NCI-H2227 (cell line): ENCODE measurements around the gene SAFB2.

ENCODE experiments used
- DNase-seq: peaks from one replicate; lab custom pipeline; 2025; ENCODE audit not compliant: unreplicated experiment; lab: John Stamatoyannopoulos, UW

SAFB2 gene

GRCh38 chr19:5622465-5623396, at the start of gene SAFB2, which contains the start of gene SAFB:
Gene SAFB2 (minus strand): TSS chr19:5622776. CDS start chr19:5622715, 61 bp downstream.
Gene SAFB (plus strand): TSS chr19:5623083. CDS start chr19:5623206, 123 bp downstream.
- DNase-seq: peak; percentile 99

GRCh38 chr19:5671600-5671999, 49.0 kb upstream of the SAFB2 start:
- no peak for DNase-seq

GRCh38 chr19:5669212-5669611, 46.6 kb upstream of the SAFB2 start:
- DNase-seq: no peak

DNA sequence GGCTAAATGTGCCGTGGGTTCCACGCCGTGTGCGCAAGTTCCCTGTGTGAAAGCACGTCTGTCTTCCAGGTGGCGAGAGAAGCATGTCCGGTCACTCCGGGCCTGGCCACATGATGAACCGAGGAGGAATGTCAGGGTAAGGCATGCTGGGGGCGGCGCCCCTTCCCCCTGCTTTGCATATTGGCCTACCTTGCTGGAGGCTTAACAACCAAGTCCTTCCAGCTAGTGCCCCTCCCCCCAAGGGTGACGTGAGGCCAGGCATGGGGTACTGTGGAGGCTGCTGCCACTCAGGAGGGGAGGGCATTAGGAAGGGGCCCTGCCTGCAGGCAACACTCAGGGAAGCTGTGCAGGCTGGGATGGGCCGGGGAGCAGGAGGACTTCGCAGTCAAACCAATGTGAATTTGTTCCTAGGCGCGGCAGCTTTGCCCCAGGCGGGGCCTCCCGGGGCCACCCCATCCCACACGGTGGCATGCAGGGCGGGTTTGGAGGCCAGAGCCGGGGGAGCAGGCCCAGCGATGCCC, 45.2 kb upstream of the SAFB2 start:
- no peak for DNase-seq

DNA sequence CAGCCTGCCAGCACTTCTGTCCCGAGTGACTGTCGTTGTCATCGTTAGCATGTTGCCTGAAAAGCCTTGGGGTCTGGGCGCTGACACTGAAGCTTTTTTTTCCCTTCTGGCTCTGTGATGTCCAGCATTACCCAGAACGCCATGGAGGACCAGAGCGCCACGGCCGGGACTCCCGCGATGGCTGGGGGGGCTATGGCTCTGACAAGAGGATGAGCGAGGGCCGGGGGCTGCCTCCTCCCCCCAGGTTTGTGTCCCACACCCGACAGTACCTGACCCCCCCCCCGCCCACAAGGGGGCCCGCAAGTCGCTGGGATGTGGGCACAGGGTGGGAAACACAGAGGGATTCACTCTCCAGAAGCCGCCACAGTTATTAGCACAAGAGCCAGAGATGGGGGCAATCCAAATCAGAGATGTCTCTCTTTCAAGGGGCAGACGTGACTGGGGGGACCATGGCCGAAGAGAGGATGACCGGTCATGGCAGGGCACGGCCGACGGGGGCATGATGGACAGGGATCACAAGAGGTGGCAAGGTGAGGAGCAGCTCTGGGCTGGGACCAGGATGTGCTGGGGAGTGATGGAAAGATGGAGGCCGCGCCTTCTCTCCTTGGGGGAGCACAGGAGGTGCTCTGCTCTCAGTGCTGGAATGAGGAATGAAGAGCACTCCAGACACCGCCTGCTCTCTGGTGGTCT, 44.5 kb upstream of the SAFB2 start:
- no peak for DNase-seq

- DNase-seq: no peak
These were observed 43.4 kb upstream of the SAFB2 start for GRCh38 chr19:5665781-5666513.

DNA sequence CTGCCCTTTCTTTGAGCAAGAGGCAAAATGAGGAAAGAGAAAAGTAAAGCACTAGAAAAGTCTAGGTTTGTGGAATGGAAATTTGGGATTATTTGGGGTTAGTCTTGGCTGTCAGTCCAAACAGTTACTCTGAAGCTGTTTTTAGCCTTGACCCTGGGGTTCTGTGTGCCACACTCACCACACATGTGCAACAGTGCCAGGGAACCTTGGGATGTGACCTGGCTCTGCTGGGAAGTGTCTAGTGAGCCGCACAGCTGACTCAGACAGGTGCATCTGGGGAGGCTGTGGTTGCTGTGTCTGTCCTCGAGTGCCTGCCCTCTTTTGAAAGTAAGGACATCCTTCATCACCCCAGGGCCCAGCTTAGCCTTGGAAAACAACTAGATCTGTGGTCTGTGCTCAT, 41.9 kb upstream of the SAFB2 start:
- DNase-seq: no peak

- DNase-seq: no peak
These were observed 41.3 kb upstream of the SAFB2 start for GRCh38 chr19:5663904-5664303.

GRCh38 chr19:5661483-5661882, 38.9 kb upstream of the SAFB2 start:
- no peak for DNase-seq

- DNase-seq: no peak
These were observed 32.8 kb upstream of the SAFB2 start for GRCh38 chr19:5655412-5655811.

GRCh38 chr19:5654931-5655330, 32.4 kb upstream of the SAFB2 start:
- no peak for DNase-seq

DNA sequence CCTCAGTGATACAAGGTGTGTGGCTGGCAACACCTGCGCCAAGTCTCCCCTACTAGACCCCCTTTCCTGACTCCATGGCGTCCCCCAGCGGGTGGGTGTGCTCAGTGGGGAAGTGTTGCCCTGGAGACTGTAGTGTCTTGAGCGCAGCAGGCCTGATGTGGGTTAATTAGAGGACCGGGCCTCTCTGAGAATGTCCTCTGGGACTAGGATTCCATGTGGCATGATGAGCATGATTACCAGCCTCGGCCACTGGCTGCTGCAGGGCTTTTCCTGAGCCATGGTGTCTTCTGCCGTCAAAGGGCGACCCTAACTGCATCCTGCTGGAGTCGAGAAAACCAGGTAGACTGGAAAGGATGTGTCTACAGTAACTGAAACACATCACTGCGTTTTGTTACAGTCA, 29.7 kb upstream of the SAFB2 start:
- no peak for DNase-seq

GRCh38 chr19:5651361-5651760, 28.8 kb upstream of the SAFB2 start:
- DNase-seq: no peak

DNA sequence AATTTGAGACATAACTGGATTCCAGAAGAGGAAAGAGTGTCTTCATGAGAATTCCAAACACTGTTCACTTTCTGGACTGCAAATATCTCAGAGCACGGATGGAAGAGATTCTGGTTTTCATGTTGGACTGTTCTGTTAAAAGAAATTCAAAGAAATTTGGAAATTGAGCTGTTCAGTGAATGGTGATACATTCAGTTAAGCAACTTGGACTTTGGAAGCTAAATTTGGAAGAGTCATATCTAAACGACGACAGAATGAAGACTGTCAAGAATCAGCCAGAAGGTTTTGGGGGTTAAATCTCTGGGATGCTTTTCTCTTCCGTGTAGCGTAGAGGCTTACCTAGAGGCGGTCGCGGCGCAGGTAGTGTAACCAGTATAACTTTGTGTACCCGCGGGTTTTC, 25.9 kb upstream of the SAFB2 start:
- no peak for DNase-seq

DNA sequence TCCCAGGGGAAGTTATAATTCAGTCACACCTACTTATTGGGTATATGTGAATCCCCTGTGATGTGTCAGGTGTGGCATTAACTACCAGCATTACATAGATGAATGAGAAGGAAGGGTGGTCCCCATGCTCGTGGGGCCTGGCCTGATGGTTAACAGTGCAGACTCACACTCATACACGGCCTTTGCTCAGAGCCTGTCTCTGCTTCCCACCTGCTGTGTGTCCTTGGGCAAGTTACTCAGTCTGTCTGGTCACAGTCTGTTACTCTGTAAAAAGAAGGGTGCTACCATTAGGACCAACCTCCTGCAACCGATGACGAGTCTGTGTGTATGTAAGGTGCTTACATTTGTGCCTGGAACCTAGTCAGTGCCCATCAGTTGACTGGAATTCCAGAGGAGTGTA, 24.1 kb upstream of the SAFB2 start:
- DNase-seq: no peak

GRCh38 chr19:5645409-5645808, 22.8 kb upstream of the SAFB2 start:
- peak; percentile 54 for DNase-seq

- no peak for DNase-seq
These were observed 21.5 kb upstream of the SAFB2 start for GRCh38 chr19:5644037-5644436.

GRCh38 chr19:5643060-5643459, 20.5 kb upstream of the SAFB2 start:
- DNase-seq: no peak

DNA sequence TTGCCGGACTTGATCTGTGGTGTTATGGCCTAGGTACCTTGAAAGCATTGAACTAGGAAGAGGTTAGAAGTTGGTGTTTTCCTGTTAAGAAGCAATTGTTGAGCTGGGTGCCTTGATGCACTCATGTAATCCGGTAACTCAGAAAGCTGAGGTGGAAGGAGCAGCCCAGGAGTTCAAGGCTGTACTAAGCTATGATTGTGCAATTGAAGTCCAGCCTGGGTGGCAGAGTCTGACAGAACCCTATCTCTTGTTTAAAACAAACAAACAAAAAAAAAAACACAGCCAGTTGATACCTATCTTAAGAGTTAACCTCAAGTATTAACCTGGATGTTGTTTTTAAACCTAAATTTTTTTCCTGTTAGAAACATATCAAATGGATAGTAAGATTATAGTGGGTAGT, 19.6 kb upstream of the SAFB2 start:
- no peak for DNase-seq

DNA sequence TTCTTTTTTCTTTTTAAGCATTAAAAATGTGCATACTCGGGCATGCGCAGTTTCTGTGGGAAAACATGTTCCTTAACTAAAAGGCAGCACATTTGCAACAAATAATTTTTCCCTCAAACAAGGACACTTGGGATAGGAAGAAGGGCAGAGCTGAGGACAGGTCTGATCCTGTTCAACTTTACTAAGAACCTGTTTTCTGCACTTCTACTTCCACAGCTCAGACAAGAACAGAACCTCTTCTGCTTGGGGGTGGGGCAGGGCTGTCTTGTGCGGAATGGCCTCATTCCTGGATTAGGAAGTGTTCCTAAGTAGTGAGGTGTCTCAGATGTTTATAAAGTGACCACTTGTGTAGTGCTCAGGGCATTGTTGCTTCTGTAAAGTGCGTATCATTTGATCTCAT, 18.6 kb upstream of the SAFB2 start:
- no peak for DNase-seq

- DNase-seq: no peak
These were observed 15.4 kb upstream of the SAFB2 start for GRCh38 chr19:5637971-5638370.
